Esophagus muscularis mucosa (tissue), 4 donors: ENCODE data around the gene UCP3. TPM values are rescaled to one million over a fixed set of nuclear protein-coding genes. Genes with fewer than 3 reads are reported as not detected.

Source experiments
- DNase-seq: peaks from one replicate; pipeline ENCODE4 v3.0.0-alpha.2; 2017; ENCODE audit errors: extremely low spot score
- H3K27ac ChIP-seq, 4 donors: fragments of 200-600 bp; sonication (generic); replicated peaks in 1 of 4; 1 replicate in 3 of 4; 2 replicates in 1 of 4; pipeline ENCODE4 v1.5.1; 2016 to 2019; ENCODE audit warnings: mild to moderate bottlenecking in 1 of 4
- H3K27me3 ChIP-seq, 4 donors: fragments of 200-600 bp; sonication (generic); one replicate each; pipeline versions ENCODE4 v1.5.1 to v1.6.0; 2016 to 2019
- H3K36me3 ChIP-seq, 4 donors: fragments of 200-600 bp; sonication (generic); one replicate each; pipeline ENCODE4 v1.5.1; 2016 to 2019
- H3K4me1 ChIP-seq, 4 donors: fragments of 200-600 bp; sonication (generic); one replicate each; pipeline ENCODE4 v1.5.1; 2016 to 2019
- H3K4me3 ChIP-seq, 4 donors: fragments of 200-600 bp; sonication (generic); 1 replicate in 2 of 4; 2 replicates in 2 of 4; pipeline ENCODE4 v1.5.1; 2016 to 2019; ENCODE audit warnings: mild to moderate bottlenecking in 4 of 4, moderate library complexity in 1 of 4
- H3K9me3 ChIP-seq, 4 donors: fragments of 200-600 bp; sonication (generic); 1 replicate in 3 of 4; 2 replicates in 1 of 4; pipeline ENCODE4 v1.5.1; 2016 to 2019
- EP300 ChIP-seq: sonication (generic); formaldehyde crosslinking; IDR thresholded peaks from one replicate; pipeline ENCODE4 v1.6.1; 2017; ENCODE audit warnings: antibody characterized with exemption
- POLR2A ChIP-seq: fragments of 450-650 bp; IDR thresholded peaks from one replicate; pipeline ENCODE4 v1.6.1; 2017; ENCODE audit warnings: antibody characterized with exemption, moderate library complexity, mild to moderate bottlenecking, low read depth
- POLR2AphosphoS5 ChIP-seq, 2 donors: sonication (generic); formaldehyde crosslinking; IDR thresholded peaks; one replicate each; pipeline ENCODE4 v1.6.1; 2017; ENCODE audit warnings: antibody characterized with exemption in 2 of 2
- WGBS: methylation state at CpG from one replicate; pipeline ENCODE4 v1.1.5; 2018; 5-methylcytosine and 5-hydroxymethylcytosine counted together
- intact Hi-C: fragments of 100-400 bp; cut with DNase I; formaldehyde crosslinking; loops from one replicate; pipeline ENCODE4 v1.15.1; 2023
- total RNA-seq, 4 donors: library from RNA; depleted of rRNA; stranded (reverse); fragments of >200 nt; gene quantifications; one replicate each; pipeline versions ENCODE4 v1.1.0 to v1.2.1, GENCODE V29; 2016
- TF ChIP-seq, protein P1 (sequence below), 3 experiments: fragments of 200-600 bp in 2 of 3; fragments of 450-650 bp in 1 of 3; sonication (generic) in 2 of 3; IDR thresholded peaks; one replicate each; pipeline ENCODE4 v1.5.1; 2017 to 2019; ENCODE audit warnings: antibody characterized with exemption in 3 of 3, mild to moderate bottlenecking in 2 of 3, moderate library complexity in 1 of 3

UCP3 gene
- total RNA-seq, 4 donors from 2014 or later: 0.78 to 5.6 (median 1.3) TPM

DNA sequence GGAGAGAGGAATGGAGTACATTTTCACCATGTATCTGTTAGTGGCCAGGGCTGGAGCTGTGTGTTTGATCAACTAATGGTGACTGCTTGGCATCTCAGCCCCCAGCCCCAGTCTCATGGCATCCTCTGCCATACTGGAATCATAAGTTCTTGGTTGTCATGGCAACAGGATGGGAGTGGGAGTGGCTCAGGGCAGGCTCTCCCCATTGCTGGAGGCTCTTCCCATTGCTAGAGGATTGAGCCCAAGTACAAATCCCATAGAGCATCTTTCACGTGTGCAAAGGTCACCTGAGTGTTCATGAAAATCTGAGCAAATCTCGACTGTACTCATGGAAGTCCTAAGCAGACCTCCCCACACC is 43.1 kb downstream of the UCP3 start:
- DNase-seq: no peak
- peaks cover 3 to 15% (median 7%) of the 10 kb centered on the region in 4 donors for H3K4me1 ChIP-seq
- no peak for TF ChIP-seq POLR2A
- TF ChIP-seq, protein P1, sequence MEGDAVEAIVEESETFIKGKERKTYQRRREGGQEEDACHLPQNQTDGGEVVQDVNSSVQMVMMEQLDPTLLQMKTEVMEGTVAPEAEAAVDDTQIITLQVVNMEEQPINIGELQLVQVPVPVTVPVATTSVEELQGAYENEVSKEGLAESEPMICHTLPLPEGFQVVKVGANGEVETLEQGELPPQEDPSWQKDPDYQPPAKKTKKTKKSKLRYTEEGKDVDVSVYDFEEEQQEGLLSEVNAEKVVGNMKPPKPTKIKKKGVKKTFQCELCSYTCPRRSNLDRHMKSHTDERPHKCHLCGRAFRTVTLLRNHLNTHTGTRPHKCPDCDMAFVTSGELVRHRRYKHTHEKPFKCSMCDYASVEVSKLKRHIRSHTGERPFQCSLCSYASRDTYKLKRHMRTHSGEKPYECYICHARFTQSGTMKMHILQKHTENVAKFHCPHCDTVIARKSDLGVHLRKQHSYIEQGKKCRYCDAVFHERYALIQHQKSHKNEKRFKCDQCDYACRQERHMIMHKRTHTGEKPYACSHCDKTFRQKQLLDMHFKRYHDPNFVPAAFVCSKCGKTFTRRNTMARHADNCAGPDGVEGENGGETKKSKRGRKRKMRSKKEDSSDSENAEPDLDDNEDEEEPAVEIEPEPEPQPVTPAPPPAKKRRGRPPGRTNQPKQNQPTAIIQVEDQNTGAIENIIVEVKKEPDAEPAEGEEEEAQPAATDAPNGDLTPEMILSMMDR (IDR thresholded peaks at IDR 0.05): no peak
- TF ChIP-seq EP300: no peak
- TF ChIP-seq POLR2AphosphoS5 (IDR thresholded peaks at IDR 0.05): no peak
- no peaks in the 10 kb centered on the region for H3K36me3 ChIP-seq
- H3K27me3 ChIP-seq: peaks cover 0 to 14% (median 0%) of the 10 kb centered on the region in 4 donors
- H3K27ac ChIP-seq: no peak overlapping the region
- no peaks in the 10 kb centered on the region for H3K9me3 ChIP-seq
- H3K4me3 ChIP-seq: no peak overlapping the region
- WGBS: 74% methylated on average over 2 of the region's 2 CpGs
- intact Hi-C loops: loop anchor here (10.0 kb wide), 2 partner anchors 59 to 109 kb away; no protein-coding TSS in a partner anchor

DNA sequence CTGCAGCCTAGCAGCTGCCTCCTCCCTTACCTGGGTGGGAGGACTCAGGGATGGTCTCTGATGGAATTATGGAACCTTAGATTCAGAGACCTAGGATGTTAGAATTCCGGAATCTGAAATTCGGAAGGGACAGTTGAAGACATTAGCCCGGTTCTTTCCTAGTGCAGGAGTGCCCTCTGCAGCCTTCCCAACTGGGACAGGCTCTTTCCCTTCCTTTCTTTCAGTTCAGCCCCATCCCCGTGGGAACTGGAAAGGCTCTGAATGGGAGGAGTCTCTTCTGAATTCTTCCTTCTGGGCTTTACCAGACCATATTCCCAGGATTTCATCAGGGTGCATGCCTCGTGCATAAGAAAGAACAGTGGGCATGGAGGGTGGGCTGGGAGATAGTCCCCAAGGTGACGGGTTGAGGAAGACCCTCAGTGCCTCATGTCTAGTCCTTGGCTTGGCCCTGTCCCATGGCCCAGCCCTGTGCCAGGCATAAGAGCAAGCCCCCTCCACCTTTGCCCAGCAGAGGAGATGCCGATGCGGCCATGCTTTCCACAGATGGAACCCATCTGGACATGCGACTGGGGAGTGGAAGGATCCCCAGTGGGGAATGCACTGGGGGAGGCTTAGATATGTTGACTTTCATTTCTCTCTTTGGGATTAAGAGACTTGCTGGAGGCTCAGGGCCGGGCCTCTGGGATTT is 43.7 kb downstream of the UCP3 start:
- no peak for DNase-seq

DNA sequence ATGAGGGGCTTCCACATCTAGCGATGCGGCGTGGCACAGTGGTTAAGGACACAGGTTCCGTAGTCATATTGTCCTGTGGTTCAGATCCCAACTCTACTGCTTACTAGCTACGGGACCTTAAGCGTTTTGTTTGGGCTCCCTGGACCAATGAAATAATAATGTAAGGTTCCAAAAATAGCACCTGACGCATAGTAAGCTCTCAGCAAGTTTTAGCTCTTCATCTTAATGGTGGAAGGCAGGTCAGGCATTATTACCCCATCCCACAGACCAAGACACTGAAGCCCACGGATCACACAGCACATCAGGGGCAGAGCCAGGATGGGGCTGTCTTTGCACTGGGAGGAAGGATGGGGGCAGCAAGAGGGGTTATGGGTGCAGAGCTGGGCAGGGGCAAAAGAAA is 45.0 kb downstream of the UCP3 start:
- no peak overlapping the region for H3K4me3 ChIP-seq
- no peaks in the 10 kb centered on the region for H3K9me3 ChIP-seq
- WGBS: 81% methylated on average over 8 of the region's 8 CpGs
- H3K27ac ChIP-seq: no peak overlapping the region
- peaks cover 0 to 14% (median 0%) of the 10 kb centered on the region in 4 donors for H3K27me3 ChIP-seq
- no peaks in the 10 kb centered on the region for H3K36me3 ChIP-seq
- TF ChIP-seq EP300: no peak
- no peak for TF ChIP-seq POLR2AphosphoS5 (IDR thresholded peaks at IDR 0.05)
- TF ChIP-seq, protein P1 (IDR thresholded peaks at IDR 0.05): no peak
- no peak for TF ChIP-seq POLR2A
- H3K4me1 ChIP-seq: peaks cover 3 to 15% (median 7%) of the 10 kb centered on the region in 4 donors
- DNase-seq: no peak
- intact Hi-C loops: loop anchor here (10.0 kb wide), 2 partner anchors 61 to 111 kb away; no protein-coding TSS in a partner anchor

More for the DNA sequence above, 43.7 kb downstream of the UCP3 start:
- WGBS: 43% methylated on average over 7 of the region's 10 CpGs
- no peak overlapping the region for H3K27ac ChIP-seq
- peaks cover 3 to 15% (median 7%) of the 10 kb centered on the region in 4 donors for H3K4me1 ChIP-seq
- peaks cover 0 to 14% (median 0%) of the 10 kb centered on the region in 4 donors for H3K27me3 ChIP-seq
- H3K4me3 ChIP-seq: no peak overlapping the region
- intact Hi-C loops: loop anchor here (10.0 kb wide), 2 partner anchors 60 to 110 kb away; no protein-coding TSS in a partner anchor
- TF ChIP-seq POLR2AphosphoS5 (IDR thresholded peaks at IDR 0.05) (no peak), POLR2A (no peak), EP300 (no peak)
- TF ChIP-seq, protein P1 (IDR thresholded peaks at IDR 0.05): no peak
- H3K9me3 ChIP-seq: no peaks in the 10 kb centered on the region
- no peaks in the 10 kb centered on the region for H3K36me3 ChIP-seq

GRCh38 chr11:73962101-73962705 is 46.7 kb downstream of the UCP3 start:
- H3K36me3 ChIP-seq: no peaks in the 10 kb centered on the region
- intact Hi-C loops: loop anchor here (10.0 kb wide), 2 partner anchors 63 to 113 kb away; no protein-coding TSS in a partner anchor
- peaks cover 3 to 15% (median 7%) of the 10 kb centered on the region in 4 donors for H3K4me1 ChIP-seq
- 65% methylated on average over 7 of the region's 7 CpGs for WGBS
- H3K27me3 ChIP-seq: peaks cover 0 to 22% (median 0%) of the 10 kb centered on the region in 4 donors
- H3K9me3 ChIP-seq: no peaks in the 10 kb centered on the region
- no peak overlapping the region for H3K27ac ChIP-seq
- DNase-seq: no peak
- TF ChIP-seq POLR2A (no peak), POLR2AphosphoS5 (IDR thresholded peaks at IDR 0.05) (no peak)
- TF ChIP-seq, protein P1 (IDR thresholded peaks at IDR 0.05): no peak
- H3K4me3 ChIP-seq: no peak overlapping the region
